Right renal cortex interstitium (tissue), 3 donors: ENCODE results near the gene SERPINB3. TPM values are rescaled to one million over a fixed set of nuclear protein-coding genes. Genes with fewer than 3 reads are reported as not detected.
"Not testable (repeated sequence)": the region's sequence is repeated elsewhere in the genome, so short reads cannot be mapped to it uniquely, and the experiment has no call there.

Experiments
- DNase-seq, 3 donors: peaks; one replicate each; pipeline ENCODE4 v3.0.0-alpha.2; 2013; ENCODE audit warnings: low read depth in 3 of 3, low spot score in 2 of 3
- polyA plus RNA-seq, 3 donors: library from polyadenylated mRNA; unstranded; fragments of 120-200 nt; gene quantifications; one replicate each; pipeline ENCODE4 v1.2.1, GENCODE V29; 2013; ENCODE audit not compliant: insufficient read length in 3 of 3

Gene SERPINB3
- polyA plus RNA-seq, 3 donors: 0.12 to 0.17 TPM; not detected in 1

GRCh38 chr18:63648241-63648640 lies 13.5 kb downstream of the SERPINB3 start:
- no peak for DNase-seq

GRCh38 chr18:63646936-63647335 lies 14.8 kb downstream of the SERPINB3 start:
- no peak for DNase-seq

DNA sequence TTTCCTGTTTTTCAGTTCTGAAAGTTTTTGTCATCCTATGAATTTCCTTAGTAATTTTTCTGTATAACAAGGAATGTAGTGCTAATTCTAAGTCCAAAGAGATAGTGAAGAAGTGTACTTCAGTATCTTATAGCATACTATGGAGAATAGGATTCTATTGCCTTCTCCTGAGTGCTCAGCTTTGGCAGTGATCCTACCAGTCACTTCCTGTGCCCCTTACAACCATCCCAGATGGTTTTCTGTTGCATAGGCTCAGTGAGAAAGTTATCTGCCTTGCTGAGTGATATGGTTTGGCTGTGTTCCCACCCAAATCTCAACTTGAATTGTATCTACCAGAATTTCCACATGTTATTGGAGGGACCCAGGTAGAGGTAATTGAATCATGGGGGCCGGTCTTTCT lies 17.0 kb downstream of the SERPINB3 start:
- DNase-seq: not testable (repeated sequence)

GRCh38 chr18:63644142-63644541 lies 17.6 kb downstream of the SERPINB3 start, which contains the start of gene SERPINB4:
Gene SERPINB4, minus strand, starts transcription at chr18:63644256. Its CDS starts 679 bp downstream, at chr18:63643577.
- DNase-seq: not testable (repeated sequence)

DNA sequence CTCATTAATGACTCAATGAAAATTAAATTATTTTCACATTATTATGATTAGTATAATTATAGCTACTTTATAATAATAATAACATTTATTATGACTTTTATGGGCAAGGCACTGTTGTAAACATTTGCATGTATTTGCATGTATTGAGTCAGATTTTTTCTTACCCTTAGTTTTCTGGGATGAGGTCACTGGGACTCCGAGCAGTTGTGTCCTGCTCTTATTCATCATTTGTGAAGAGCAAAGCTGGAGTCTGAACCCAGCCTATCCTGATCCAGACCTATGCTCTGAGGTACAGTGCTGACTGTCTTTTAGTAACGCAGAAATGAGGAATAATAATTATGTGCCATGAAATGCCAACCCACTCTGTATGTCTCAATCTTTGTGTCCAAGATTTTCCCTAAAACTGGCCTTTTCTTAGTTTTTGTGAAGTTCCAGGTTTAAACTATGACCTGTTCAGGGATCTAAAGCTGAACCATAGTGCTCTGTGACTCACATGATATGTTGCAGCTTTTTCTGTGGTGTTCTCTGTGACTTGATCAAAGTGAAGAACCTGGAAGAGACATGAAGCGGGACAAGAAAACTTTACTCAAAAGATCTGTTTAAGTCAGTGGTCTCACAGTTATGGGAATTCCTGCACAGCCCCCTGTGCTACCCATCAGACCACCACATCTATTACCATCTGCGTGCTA lies 18.9 kb downstream of the SERPINB3 start:
- DNase-seq: not testable (repeated sequence)

- DNase-seq: not testable (repeated sequence)
Observed at GRCh38 chr18:63641157-63641680, 20.5 kb downstream of the SERPINB3 start.

DNA sequence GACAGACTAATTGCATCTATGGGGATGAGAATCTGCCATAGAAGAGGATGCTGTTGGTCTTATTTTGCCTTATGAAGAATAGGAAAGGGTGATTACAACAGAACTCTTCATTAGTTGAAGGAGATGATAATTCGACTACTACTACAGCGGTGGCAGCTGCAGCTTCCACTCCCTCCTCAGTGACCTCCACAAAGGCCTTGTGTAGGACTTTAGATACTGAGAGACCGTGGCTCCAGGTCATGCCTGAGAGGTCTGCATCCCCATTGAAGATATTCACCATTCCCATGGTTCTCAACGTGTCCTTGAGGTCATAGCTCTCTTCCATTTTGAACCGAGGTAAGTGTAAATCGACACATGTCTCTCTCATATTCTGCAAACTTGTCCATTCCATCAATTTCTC lies 24.0 kb downstream of the SERPINB3 start:
- DNase-seq: no peak

- DNase-seq: no peak
Observed at GRCh38 chr18:63627819-63628218, 33.9 kb downstream of the SERPINB3 start.

- no peak for DNase-seq
Observed at GRCh38 chr18:63626431-63626830, 35.3 kb downstream of the SERPINB3 start.

DNA sequence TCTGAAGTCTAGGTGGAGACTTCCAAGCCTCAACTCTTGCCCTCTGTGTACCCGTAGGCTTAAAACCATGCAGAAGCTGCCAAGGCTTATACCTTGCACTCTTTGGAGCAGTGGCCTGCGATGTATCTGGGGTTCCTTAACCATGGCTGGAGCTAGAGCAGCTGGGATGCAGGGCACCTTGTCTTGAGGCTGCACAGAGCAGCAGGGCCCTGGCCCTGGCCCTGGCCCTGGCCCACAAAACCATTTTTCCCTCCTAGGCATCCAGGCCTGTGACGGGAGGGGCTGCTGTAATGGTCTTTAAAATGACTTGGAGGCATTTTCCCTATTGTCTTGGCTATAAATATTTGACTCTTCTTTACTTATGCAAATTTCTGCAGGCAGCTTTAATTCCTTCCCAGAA lies 36.8 kb downstream of the SERPINB3 start:
- DNase-seq: no peak

DNA sequence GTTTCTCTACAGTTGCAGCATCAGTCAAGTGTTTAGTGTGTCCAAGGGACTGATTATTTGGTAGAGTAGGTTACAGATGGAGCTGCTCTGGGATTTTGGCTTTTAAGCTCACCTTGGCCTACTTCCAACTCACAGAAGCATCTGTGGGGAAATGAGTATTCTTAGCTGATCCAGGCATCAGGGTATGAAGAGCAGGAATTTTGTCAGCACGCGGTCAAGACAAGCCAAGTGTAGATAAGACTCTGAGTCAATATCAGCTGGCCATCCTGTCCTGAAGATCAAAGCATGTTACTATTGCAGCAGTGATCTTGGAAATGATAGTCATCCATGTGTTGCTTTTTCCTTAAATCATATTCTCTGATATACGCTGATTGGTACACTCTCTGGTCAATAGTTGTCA lies 42.0 kb downstream of the SERPINB3 start:
- DNase-seq: no peak

DNA sequence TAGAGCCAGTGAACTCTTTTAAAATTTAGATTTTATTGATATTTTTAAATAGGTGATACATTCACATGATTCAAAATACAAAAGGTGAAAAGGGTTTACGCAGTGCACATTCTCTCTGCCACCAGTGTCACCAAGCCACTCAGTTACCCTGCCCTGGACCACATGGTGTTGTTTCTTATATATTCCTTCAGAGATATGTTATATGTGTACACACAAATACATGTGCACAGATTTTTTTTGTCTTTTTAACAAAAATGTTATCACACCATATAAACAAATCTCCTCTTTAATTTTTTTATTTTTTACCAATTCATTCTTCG lies 43.8 kb downstream of the SERPINB3 start:
- no peak for DNase-seq

GRCh38 chr18:63617049-63617914 lies 44.4 kb downstream of the SERPINB3 start:
- no peak for DNase-seq

DNA sequence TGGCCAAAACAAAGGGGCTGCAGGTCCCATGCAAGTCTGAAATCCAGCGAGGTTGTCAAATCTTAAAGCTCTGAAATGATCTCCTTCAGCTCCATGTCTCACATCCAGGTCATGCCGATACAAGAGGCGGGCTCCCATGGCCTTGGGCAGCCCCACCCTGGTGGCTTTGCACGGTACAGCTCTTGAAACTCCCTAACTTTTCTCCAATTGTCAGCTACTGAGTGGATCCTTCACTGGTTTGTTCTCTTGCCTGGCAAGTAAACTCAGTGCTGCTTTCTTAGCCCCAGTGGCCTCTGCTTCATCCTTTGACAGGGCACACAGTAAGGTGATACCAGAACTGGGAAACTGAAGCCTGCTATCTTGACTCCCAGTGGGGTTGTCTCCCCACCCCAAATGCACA lies 48.3 kb downstream of the SERPINB3 start:
- DNase-seq: no peak

- DNase-seq: no peak
Observed at GRCh38 chr18:63606526-63606925, 55.2 kb downstream of the SERPINB3 start.

Other genes with a start within 250 kb of the SERPINB3 start
- gene VPS4B, start 239.4 kb downstream of the SERPINB3 start, polyA plus RNA-seq: 10 to 100 TPM; 58.3 to 61.0 (median 59.8) TPM
- gene SERPINB5, start 184.9 kb downstream of the SERPINB3 start, polyA plus RNA-seq: not detected
- under 1 TPM in 1 of 3 donors, not detected in 2; 0.10 TPM for gene SERPINB12, start 119.5 kb downstream of the SERPINB3 start, polyA plus RNA-seq
- not detected for gene SERPINB13, start 74.5 kb downstream of the SERPINB3 start, polyA plus RNA-seq
- not detected for gene SERPINB4, start 17.6 kb downstream of the SERPINB3 start, polyA plus RNA-seq
- not detected for gene SERPINB11, start 41.1 kb upstream of the SERPINB3 start, polyA plus RNA-seq
- under 1 TPM; 0.32 to 0.76 (median 0.47) TPM for gene SERPINB7, start 113.5 kb upstream of the SERPINB3 start, polyA plus RNA-seq
- gene SERPINB2, start 225.8 kb upstream of the SERPINB3 start, polyA plus RNA-seq: under 1 TPM in 2 of 3 donors, not detected in 1; 0.06 to 0.15 TPM
- under 1 TPM; 0.06 to 0.58 (median 0.40) TPM for gene SERPINB10, start 246.1 kb upstream of the SERPINB3 start, polyA plus RNA-seq